NCI-H510A (cell line): ENCODE data around the gene FUT8.
A peak's percentile ranks its signal among the peaks of the same experiment; 100 is the strongest.

Source experiments
- DNase-seq: peaks from one replicate; lab custom pipeline; 2025; lab: John Stamatoyannopoulos, UW

FUT8 gene

DNA sequence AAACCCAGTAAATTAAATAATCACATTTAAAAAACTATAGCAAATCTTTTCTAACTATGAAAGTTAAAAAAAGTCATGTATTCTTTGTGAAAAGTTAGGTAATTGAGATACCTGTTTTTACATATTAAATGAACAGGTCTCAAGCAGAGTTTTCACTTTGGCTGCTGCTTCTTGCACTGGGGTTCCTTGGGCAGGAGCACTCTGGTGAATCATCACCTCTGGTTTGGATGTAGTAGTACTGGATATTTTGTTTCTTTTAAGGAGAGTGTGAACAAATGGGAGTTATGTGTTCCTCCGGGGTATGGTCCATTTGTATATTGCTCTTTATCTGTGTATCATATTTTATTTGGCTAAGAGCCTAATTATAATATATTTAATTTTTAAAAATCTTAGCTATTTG, 82.7 kb downstream of the FUT8 start:
- DNase-seq: no peak

DNA sequence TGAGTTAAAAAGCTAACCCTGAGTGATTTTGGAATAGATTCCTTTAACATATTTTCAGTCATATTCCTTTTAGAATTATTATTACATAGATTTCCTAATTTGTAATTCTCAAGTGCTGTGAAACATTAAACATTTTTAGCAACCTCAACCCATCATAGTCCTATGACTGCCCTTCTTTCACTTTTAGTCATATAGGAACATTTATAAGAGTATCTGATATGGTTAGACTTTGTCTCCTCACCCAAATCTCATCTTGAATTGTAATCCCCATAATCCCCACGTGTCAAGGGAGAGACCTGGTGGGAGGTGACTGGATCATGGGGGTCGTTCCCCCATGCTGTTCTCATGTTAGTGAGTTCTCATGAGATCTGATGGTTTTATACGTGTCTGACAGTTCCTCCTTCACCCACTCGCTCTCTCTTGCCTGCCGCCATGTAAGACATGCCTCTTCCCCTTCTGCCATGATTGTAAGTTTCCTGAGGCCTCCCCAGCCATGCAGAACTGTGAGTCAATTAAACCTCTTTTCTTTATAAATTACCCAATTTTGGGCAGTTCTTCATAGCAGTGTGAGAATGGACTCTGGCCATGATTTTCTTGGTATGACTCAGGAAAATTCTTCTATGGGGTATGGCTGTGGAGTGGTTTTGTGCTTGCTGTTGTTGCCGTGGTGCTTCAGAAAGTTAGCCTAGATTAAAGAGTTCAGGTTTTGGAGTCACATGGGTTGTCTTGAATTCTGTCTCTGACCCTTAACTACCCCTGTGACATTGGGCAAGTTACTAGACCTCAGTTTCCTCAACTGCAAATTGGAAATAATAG, 83.9 kb downstream of the FUT8 start:
- DNase-seq: no peak

DNA sequence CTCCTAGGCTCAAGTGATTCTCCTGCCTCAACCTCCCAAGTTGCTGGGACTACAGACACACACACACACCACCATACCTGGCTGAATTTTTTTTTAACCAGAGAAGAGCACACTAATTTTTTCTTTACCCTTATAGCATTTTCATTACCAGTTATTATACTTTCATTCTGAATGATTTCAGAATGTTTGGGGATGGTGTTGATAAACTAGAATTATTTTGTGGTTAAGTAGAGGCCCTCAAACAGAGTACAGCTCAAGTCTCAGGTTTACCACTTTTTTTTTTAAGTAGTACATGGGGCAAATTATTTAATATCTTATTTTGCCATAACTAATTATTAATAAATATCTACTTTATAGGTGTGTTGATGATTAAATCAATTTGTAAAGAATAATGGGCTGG, 86.6 kb downstream of the FUT8 start:
- no peak for DNase-seq

DNA sequence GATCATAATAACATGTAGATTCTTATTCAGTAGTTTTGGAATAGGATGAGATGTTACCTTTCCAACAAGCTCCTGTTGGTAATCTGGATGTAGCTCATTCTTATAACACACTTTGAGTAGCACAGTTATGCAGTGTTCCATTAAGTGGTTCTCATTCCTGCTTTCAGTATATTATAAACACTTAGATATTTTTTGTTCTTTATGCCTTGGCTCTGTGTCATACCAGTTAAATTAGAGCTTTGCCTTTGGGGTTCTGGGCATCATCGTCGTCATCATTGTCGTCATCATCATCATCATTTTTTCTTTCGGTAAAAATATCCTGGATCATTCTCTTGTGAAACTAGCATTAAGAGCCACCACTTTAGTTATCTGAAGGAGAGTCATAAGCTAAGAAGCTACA, 87.5 kb downstream of the FUT8 start:
- DNase-seq: no peak

DNA sequence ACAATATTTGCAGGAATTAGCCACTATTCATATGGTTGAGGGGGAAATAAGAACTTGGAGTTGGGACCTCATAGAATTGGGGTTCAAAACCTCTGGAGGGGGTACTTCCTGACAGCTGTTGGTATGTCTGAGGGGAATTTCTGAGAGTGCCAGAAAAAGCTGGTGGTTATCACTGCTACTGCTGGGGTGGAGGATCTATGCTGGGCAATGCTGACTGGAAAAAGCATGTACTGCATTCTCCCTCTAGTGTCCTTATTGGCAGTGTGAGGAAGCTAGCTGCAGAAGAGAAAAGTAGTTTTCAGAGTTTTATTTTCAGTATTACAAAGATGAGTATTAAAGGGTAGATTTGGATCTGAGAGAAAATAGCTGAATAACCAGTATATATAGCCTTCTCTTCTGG, 88.8 kb downstream of the FUT8 start:
- DNase-seq: no peak

DNA sequence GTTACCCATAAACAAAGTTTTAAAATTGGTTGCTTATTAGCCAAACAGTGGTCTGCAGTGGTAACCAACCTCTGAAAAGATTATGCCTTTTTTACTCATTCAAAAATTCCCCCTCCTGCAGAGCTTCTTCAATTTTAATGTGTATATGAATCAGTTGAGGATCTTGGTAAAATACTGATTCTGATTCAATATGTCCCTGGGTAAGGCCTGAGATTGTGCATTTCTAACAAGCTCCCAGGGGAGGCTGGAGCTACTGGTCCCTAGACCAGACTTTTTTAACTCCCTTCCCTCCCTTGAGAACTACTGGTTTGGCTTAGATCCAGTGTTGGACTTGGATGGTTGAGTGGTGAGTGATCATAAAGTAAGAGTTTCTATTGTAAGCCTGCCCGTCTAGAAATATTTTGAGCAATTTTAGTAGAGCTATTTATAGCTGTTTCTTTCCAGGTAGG, 90.2 kb downstream of the FUT8 start:
- DNase-seq: no peak

DNA sequence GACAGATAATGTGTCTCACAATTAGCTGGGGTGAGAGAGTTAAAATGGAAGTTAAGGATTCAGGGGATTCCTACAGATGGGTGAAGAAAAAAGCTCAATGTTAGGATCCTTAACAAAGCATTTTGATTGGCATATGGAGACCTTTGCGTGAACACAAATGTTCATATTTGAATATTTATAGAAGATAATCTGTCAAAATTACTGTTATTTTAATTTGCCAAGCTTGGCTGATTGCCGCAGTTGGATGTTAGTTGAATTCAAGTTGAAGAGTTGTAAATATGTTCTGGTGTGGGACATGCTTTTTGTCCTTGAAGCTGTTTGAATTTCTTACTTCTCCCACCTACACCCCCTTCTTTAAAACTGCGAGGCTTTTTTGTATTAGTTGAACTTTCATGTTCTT, 91.2 kb downstream of the FUT8 start:
- DNase-seq: no peak

DNA sequence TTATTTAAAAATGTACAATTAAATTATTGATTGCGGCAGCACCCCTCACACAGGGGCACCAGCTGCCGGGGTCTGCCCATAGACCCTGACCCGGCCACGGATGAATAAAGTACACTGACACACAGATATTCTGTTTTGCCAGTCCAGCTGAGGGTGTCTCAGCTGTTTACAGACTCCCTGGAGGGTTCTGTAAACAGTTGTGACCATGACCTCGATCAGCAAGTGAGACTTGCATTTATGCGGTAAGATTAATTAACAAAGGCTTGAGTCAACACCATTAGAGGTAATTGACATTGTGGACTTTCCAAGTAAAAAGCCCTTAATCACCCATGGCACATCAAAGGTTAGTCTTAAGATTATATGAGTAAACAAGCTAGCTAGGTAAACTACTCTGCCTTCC, 94.3 kb downstream of the FUT8 start:
- peak; percentile 25 for DNase-seq

DNA sequence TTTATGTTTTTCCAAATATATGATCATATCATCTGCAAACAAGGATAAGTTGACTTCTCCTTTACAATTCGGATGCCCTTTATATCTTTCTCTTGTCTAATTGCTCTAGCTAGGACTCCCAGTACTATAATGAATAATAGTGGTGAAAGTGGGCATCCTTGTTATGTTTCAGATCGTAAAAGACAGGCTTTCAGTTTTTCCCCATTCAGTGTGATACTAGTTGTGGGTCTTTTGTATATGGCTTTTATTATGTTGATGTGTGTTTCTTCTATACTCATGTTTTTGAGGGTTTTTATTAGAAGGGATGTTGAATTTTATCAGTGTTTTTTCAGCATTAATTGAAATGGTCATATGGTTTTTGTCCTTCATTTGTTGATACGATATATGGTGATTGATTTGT, 97.3 kb downstream of the FUT8 start:
- DNase-seq: no peak

DNA sequence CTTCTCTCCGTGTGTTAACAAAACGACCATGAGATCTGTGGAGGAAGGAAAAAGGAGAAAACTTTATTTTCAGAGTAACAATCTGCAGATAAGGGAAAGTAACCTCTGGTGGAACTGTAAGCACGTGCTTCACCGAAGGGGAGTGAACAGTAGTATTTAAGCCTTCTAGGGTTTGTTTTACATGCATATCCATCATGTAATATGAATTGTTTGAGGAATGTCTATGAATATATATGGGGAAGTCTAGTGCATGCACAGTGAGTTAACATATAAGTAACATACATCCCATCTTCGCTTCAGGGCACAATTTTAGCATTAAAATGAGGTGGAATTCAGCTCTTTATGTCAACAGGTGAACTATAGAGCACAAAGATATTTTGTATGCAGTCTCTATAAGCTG, 101.1 kb downstream of the FUT8 start:
- DNase-seq: no peak

DNA sequence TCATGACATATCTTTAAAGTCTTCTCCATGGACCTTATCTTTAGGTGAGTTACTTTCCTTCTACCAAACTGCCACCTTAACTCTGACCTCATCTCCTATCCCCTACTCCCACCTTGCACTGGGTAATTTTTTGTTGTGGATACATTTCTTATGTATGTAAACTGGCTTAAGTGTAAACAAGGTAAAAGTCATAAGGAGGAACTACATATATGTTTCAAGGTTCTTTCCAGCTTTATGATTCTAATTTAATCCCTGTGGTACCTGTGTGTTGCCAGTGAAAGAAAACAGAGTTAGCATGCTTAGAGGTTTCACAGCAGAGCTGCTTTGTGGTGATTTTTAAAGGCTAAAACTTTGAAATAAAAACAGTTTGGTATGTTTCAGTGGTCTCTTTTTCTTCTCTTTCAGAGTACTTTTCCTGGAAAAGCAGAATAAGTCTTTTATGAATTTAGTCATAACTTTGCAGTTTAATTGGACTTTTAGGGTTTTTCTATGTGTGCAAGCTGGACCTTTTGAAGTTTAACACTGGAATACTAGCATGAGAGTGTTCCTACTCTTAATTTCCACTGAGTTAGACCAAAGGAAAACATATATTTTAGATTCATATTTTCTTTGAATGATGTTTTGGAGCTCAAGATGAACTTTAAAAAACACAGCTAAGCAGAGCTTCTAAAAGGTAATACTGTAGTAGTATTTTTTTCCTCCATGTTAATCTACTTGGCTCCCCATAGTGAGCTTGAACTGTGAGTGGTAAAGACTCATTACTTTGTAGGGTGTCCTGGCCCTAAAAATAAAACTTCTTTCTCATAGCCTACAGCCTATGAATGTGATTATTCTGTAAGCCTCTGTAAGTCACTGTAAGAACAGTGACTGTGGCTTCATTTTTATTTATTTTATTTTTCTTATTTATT, 105.4 kb downstream of the FUT8 start:
- DNase-seq: no peak

DNA sequence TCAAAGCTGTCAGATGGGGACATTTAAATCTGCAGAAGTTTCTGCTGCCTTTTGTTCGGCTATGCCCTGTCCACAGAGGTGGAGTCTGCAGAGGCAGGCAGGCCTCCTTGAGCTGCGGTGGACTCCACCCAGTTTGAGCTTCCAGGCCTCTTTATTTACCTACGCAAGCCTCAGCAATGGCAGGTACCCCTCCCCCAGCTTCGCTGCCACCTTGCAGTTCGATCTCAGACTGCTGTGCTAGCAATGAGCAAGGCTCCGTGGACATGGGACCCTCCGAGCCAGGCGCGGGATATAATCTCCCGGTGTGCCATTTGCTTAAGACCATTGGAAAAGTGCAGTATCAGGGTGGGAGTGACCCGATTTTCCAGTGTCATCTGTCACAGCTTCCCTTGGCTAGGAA, 115.5 kb downstream of the FUT8 start:
- DNase-seq: no peak

DNA sequence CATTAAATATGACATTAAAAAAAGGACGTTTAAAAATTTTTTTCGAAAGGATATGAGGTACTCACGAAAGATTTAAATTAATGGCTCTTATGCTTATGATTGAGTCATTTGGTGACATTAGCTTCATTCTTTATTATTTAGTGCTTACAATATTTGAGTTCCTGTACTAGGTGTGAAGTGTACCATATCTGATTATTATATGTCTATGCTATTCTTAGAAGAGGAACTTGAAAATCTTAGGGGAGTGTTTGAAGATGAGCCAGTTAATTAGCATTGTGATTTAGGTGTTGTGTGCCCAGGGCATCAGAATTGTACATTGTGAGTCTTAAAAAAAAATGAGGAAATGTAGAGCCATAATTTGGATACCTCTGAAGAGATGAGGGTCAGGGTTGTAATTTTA, 118.6 kb downstream of the FUT8 start:
- DNase-seq: no peak

DNA sequence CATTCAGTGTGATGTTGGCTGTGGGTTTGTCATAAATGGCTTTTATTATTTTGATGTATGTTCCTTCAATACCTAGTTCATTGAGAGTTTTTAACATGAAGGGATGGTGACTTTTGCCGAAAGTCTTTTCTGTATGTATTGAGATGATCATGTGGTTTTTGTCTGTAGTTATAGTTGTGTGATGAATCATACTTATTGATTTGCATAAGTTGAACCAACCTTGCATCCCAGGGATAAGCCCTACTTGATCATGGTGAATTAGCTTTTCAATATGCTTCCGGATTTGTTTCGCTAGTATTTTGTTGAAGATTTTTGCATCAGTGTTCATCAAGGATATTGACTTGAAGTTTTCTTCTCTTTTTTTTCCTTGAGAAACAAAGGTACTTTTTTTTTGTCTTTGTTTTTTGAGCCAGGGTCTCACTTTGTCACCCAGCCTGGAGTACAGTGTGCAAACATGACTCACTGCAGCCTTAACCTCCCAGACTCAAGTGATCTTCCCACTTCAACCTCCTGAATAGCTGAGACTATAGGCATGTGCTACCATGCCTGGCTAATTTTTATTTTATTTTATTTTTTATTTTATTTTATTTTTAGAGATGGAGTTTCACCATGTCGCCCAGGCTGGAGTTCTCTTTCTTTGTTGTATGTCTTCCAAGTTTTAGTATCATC, 121.3 kb downstream of the FUT8 start:
- no peak for DNase-seq

DNA sequence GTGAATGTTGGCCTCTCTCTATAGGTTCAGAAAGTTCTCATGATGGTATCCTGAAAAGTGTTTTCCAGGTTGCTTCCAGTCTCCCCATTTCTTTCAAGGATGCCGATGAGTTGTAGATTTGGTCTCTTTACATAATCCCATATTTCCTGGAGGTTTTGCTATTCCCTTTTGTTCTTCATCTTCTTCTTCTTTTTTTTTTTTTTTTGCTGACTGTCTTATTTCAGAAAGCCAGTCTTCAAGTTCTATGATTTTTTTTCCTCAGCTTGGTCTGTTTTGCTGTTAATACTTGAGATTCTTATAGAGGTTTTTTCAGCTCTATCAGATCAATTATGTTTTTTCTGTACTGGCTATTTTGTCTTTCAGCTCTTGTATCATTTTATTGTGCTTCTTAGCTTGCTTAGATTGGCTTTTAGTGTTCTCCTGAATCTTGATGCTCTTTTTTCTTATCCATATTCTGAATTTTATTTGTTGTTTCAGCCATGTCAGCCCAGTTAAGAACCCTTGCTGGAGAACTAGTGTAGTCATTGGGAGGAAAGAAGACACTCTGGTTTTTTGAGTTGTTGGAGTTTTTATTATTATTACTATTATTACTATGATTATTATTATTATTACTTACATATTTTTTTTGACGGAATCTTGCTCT, 124.4 kb downstream of the FUT8 start:
- no peak for DNase-seq

DNA sequence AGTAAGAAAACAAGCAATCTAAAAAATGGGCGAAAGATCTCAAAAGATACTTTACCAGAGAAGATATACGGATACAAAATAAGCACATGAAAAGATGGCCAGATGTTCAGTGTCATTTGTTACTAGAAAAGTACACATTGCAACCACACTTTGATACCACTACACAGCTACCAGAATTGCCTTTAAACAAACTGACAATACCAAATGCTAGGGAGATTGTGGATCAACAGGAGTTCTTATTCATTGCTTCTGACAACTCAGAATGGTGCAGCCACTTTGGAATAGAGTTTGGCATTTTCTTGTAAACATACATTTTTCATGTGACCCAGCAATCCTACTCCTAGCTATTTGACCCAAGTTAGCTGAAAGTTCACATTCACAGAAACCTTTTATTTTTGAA, 136.3 kb downstream of the FUT8 start:
- no peak for DNase-seq

DNA sequence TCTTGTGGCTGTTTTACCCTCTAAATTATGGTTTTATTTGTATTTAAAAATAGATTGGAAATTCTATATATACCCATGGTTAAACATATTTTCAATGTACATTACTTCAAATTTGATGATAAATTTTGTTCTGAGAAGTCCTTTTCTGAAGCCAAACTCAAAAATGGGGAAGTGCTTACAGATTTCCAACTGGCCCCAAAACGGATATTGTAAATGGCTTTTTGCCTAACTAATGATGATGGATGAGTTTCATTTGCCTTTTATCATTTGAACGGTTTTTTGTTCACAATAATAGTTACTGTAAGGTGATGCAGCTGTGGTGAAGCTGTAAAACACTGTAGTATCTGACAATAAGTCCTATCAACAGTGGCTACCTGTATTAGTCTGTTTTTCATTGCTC, 136.9 kb downstream of the FUT8 start:
- DNase-seq: no peak

DNA sequence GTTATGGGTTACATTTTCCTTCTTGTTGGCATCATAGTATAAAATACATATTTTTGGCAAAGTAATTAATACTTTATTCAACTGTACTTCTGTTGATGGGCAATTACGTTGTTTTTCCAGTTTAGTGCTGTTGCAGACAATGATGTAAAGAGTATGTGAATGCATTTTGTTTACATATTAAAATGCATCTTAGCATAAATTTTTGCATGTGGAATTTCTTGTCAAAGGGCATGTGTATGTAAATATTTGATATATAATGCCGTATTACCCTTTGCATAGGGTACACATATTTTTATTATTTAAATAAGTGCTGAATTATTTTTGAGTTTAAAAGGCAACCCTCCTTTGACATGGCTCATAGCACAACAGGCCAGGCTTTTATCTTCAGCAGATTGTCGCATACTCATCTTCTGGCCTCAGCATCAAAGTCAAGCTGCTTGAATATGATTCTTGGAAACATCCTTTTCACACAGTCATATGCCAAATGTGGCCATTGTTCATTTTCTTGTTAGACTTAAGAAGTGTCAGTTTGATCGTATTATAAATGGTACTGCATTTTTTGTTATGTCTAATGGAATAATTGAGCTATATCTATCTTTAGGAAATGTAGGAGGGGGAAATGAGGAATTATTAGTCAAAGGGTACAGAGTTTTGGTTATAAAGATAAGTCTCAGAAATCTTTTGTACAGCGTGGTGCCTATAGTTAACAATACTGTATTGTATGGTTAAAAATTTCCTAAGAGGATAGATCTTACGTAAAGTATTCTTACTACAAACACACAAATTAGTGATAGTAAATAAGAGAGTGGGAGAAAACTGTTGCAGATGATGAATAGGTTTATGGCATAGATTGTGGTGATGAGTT, 138.5 kb downstream of the FUT8 start:
- no peak for DNase-seq

DNA sequence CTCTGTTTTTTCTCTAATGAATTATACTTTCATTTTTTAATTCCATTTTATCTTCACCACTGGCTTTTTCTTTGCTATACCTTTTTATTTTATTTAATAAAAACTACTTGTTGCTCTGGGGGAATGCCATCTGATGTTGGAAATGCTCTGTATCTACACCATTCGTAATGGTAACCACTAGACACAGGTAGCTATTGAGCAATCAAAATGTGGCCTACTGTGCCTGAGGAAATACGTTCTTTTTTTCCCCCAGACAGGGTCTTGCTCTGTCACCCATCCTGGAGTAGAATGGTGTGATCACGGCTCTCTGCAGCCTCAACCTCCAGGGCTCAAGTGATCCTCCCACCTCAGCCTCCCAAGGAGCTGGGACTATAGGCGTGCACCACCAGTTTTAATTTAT, 140.2 kb downstream of the FUT8 start:
- no peak for DNase-seq

DNA sequence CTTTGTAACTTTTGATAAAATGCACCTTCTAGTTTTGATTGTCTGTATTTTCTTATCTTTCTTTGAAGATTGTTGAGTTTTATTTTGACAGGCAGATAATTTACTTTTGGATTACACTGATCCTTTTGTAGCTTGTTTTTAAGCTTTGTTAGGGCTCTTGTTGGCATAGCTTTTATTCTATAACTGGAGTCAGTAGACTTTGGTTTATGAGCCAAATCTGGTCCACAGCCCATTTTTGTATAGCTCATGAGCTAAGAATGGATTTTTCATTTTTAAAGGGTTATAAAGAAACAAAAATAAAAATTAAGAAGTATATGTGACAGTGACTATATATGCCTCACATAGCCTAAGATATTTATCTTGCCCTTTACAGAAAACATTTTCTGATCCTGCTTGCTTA, 142.3 kb downstream of the FUT8 start:
- no peak for DNase-seq

DNA sequence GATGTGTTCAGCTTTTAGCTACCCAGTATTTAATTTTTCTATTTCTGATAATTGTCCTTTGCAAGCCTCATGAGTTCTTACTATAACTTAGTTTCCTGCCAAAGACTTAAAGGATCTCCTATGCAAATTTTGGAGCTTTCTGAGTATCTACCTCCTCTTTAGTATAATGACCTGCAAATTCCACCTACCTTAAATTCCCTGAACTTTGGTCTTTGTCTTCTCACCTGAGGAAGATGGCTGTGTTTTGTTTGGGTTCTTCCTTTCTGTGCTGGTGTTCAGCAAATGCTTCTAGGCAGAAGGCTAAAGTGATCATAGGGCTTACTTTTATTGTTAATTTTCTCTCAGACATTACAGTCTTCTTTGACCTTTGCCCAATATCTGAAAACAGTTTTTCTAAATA, 142.8 kb downstream of the FUT8 start:
- DNase-seq: no peak
